ENCODE results near the gene LTBP4.

The LTBP4 gene

DNA sequence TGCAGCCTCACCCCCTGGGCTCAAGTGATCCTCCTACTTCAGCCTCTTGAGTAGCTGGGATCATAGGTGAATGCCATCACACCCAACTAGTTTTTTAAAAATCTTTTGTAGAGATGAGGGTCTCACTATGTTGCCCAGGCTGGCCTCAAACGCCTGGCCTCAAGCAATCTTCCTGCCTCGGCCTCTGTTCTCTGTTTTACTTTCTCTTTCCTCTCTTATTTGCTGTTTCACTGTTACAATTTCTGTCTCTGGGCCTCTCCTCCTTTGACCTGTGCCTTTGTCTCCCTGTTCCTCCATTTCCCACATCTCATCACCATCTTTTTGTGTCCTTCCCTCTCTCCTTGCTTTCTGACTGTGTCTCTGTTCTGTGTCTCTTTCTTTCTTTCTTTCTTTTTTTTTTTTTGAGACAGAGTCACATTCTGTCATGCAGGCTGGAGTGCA is 15.2 kb upstream of the LTBP4 start:
- in situ Hi-C loops (cut with HindIII; ENCODE audit: low pct_ligation_motif_present, low sequenced_read_pairs): no loop called here
- Histone ChIP-seq H3K27ac (peak overlapping the region; percentile 74), H3K27me3 (replicated peaks) (no peaks in the 10 kb centered on the region), H3K4me3 (ENCODE audit: low read depth, low read length) (no peak overlapping the region), H3K36me3 (replicated peaks) (peaks cover 7% of the 10 kb centered on the region)
- no peak for DNase-seq
- TF ChIP-seq, protein P1, sequence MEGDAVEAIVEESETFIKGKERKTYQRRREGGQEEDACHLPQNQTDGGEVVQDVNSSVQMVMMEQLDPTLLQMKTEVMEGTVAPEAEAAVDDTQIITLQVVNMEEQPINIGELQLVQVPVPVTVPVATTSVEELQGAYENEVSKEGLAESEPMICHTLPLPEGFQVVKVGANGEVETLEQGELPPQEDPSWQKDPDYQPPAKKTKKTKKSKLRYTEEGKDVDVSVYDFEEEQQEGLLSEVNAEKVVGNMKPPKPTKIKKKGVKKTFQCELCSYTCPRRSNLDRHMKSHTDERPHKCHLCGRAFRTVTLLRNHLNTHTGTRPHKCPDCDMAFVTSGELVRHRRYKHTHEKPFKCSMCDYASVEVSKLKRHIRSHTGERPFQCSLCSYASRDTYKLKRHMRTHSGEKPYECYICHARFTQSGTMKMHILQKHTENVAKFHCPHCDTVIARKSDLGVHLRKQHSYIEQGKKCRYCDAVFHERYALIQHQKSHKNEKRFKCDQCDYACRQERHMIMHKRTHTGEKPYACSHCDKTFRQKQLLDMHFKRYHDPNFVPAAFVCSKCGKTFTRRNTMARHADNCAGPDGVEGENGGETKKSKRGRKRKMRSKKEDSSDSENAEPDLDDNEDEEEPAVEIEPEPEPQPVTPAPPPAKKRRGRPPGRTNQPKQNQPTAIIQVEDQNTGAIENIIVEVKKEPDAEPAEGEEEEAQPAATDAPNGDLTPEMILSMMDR (IDR thresholded peaks at IDR 0.05; ENCODE audit: low read depth, low read length, missing control alignments): no peak

GRCh38 chr19:40586611-40587010 is 14.6 kb upstream of the LTBP4 start:
- Histone ChIP-seq H3K4me3 (ENCODE audit: low read depth, low read length) (no peak overlapping the region), H3K36me3 (replicated peaks) (peaks cover 7% of the 10 kb centered on the region), H3K27me3 (replicated peaks) (no peaks in the 10 kb centered on the region), H3K27ac (no peak overlapping the region)
- in situ Hi-C loops (cut with HindIII; ENCODE audit: low pct_ligation_motif_present, low sequenced_read_pairs): no loop called here
- TF ChIP-seq, protein P1 (IDR thresholded peaks at IDR 0.05; ENCODE audit: low read depth, low read length, missing control alignments): no peak
- no peak for DNase-seq

DNA sequence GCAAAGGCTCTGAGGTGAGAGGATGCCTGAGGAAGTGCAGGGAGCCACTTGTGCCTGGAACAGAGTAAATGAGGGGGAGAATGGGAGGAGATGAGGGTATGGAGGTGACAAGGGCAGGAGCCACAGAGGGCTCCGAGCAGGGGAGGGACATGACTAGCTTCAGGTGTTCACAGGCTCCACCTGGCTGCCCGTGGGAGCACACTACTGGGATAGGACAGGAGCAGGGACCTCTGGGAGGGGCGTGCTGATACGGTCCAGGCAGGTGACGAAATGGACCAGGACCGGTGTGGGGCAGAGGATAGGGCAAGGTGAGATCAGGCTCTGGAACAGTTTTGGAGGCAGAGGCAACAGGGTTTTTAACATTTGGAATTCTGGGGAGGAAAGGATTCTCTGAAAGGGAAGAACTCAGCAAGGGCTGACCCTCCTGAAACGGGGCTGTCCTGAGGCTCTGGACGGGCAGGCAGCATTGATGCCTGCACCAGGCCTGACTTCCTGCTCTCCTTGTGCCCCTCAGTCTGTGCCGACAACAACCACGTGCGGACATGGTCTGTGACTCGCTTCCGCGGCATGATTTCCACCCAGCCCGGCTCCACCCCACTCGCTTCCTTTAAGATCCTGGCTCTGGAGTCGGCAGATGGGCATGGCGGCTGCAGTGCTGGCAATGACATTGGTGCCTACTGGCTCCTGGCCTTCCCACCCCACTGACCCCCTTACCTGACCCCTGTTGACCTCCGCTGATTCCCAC is 12.9 kb upstream of the LTBP4 start:
- Histone ChIP-seq H3K36me3 (replicated peaks) (peaks cover 7% of the 10 kb centered on the region), H3K4me3 (ENCODE audit: low read depth, low read length) (no peak overlapping the region), H3K27me3 (replicated peaks) (no peaks in the 10 kb centered on the region), H3K27ac (no peak overlapping the region)
- DNase-seq: peak; percentile 32
- in situ Hi-C loops (cut with HindIII; ENCODE audit: low pct_ligation_motif_present, low sequenced_read_pairs): no loop called here
- TF ChIP-seq, protein P1 (IDR thresholded peaks at IDR 0.05; ENCODE audit: low read depth, low read length, missing control alignments): no peak

- Histone ChIP-seq H3K4me3 (ENCODE audit: low read depth, low read length) (no peak overlapping the region), H3K27me3 (replicated peaks) (no peaks in the 10 kb centered on the region), H3K27ac (no peak overlapping the region), H3K36me3 (replicated peaks) (peaks cover 7% of the 10 kb centered on the region)
- TF ChIP-seq, protein P1 (IDR thresholded peaks at IDR 0.05; ENCODE audit: low read depth, low read length, missing control alignments): no peak
- in situ Hi-C loops (cut with HindIII; ENCODE audit: low pct_ligation_motif_present, low sequenced_read_pairs): no loop called here
- DNase-seq: no peak
These were observed 12.1 kb upstream of the LTBP4 start for GRCh38 chr19:40588926-40589569.

DNA sequence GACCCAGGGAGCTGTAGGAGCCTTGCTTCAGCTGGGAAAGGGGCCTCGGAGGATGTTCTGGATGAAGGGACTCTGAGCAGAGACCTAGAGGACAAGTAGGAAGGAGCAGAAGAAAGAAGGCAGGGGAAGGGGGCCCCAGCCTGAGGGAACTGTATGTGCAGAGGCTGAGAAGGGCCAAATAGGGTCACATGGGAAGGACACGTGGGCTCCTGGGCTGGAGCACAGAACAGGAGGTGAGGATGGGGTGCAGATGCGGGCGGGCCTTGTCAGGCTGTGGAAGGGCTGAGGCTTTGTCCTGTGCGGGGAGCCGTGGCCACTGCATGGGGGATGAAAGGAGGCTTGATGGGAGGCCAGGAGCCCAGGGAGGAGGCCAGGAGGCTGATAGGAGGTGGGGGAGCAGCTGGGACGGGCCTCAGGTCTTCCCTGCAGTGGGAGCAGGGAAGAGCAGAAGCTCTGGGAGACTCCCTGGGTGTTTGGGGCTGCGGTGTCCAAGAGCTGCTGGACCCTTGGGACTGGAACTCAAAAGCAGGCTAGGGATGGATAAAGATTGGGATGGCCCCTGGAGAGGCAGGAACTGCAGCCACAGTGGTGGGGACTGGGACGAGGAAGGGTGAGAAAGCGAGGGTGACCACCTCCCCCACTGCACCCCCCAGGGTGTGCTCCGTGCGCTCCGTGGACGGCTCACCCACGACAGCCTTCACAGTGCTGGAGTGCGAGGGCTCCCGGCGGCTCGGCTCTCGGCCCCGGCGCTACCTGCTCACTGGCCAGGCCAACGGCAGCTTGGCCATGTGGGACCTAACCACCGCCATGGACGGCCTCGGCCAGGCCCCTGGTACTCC is 11.4 kb upstream of the LTBP4 start:
- Histone ChIP-seq H3K27ac (no peak overlapping the region), H3K36me3 (replicated peaks) (peaks cover 5% of the 10 kb centered on the region), H3K4me3 (ENCODE audit: low read depth, low read length) (no peak overlapping the region), H3K27me3 (replicated peaks) (no peaks in the 10 kb centered on the region)
- no peak for DNase-seq
- in situ Hi-C loops (cut with HindIII; ENCODE audit: low pct_ligation_motif_present, low sequenced_read_pairs): loop anchor here (10.0 kb wide), 1 partner anchor 55 kb away; no protein-coding TSS in a partner anchor
- TF ChIP-seq, protein P1 (IDR thresholded peaks at IDR 0.05; ENCODE audit: low read depth, low read length, missing control alignments): no peak
